Measurements from ENCODE around the gene RNF214.
"Not testable (repeated sequence)": the region's sequence is repeated elsewhere in the genome, so short reads cannot be mapped to it uniquely, and the experiment has no call there.

Gene RNF214

DNA sequence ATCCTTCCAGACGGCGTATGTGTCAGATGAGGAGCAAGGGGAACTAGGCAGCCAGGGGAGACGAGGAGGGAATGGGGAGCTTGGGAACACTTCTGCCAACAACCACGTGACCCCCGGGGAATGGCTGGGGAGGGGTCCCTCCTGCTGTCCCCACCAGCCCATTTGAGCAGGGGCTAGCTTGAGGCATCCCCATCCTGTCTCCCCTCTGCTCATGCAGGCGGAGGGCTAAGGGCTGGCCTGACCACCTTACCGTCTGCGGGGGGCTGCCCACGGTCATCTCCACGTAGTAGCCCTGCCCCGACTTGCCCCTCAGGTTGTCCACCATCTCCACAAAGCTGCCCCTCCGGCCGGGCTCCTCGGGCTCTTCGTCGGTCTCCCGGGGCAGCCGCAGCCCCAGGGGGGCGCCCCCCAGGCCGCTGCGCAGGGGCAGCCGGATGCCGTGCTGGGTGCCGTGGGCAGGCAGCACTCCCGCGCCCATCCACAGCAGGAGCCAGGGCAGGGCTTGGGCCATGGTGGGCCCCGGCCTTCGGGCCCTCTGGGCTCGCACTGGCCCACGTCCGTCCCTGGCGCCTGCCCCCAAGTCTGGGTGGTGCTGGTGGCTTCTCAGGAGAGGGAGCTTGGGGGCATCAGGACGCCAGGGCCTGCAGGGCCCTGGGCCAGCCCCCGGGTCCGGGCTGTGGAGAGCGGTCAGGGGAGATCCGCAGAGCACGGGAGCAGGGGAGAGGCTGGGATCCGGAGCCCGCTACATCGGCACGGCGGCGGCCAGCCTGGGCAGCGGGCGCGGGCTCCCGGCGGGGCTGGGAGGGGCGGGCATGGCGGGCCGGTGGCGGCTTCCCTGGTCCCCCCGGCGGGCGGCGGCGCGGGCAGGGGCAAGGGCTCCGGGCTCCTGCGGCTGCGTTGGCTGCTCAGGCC lies 83.1 kb downstream of the RNF214 start:
- no peak for DNase-seq (ENCODE audit: low read depth)

DNA sequence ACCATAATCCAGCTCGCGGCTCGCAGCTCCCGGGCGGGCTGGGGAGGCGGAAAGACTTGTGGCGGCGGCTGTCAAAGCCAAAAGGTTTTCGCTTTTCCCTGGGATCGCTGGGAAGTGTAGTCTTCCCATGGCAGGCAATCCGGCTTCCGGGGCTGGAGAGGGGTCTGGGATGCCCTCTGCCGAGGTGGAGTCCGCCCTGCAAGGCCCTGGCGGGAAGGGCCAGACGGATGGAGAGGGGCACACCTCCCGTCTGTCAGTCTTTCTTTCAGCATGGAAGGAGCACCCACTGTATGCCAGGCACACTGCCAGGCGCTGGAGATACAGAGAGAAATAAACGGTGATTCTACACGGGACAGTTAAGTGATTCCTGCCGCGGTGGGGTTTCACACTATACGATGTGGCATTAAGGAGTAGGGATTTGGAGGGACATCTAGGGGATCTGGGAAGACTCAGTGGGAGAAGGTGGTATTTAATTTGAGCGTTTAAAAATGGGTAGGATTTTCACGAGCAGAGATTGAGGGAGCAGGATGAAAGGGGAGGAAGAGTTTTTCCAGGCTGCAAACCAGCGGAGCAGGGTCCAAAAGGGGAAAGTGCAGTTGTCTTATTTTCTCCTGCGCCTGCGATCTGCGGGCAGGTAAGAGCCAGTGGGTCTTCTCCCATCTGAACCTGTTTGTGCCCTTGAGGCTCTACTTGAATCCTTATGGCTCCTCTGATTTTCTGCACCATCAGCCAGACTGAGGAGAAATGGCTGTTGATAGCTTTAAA lies 83.9 kb downstream of the RNF214 start, which contains the start of gene BACE1:
Gene BACE1 (minus strand): TSS at position 60 of the 765 bp plus-strand sequence. CDS start 461 bp downstream, outside the sequence.
- no peak for DNase-seq (ENCODE audit: low read depth)

DNA sequence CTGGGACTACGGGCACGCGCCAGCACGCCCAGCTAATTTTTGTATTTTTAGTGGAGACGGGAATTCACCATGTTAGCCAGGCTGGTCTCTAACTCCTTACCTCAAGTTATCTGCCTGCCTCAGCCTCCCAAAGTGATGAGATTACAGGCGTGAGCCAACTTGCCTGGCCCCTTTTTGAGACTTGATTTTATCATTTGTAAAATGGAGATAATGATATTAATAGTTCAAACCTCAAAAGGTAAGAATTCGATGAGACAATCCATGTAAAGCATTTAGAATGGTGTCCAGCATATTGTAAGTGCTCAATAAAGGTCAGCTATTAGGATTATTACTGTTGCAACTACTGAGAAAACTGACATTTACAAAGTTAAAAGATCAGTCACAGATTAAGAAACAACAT lies 86.3 kb downstream of the RNF214 start:
- no peak for DNase-seq (ENCODE audit: low read depth)

DNA sequence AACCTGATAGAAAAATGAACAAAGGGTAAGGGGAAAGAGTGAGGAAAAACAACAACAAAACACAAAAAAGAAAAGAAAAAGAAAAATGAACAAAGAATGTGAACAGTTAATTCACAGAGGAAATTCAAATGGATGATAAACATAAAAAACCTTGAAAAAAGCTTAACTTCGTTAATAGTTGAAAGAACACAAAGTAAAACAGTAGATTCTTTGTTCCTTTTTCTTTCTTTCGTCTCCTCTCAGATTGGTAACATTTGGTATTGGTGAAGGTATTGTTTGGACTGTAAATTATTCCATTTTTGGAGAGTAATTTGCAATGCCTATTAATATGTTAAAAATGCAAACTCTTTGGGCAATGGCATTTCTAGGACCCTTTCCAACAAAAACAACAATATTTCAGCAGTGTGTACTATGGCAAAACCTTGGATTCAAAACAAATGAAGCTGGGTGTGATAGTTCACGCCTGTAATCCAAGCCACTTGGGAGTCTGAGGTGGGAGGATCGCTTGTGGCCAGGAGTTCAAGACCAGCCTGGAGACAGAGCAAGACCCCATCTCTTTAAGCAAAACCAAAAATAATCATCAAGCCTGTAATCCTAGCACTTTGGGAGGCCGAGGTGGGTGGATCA lies 86.9 kb downstream of the RNF214 start:
- no peak for DNase-seq (ENCODE audit: low read depth)

DNA sequence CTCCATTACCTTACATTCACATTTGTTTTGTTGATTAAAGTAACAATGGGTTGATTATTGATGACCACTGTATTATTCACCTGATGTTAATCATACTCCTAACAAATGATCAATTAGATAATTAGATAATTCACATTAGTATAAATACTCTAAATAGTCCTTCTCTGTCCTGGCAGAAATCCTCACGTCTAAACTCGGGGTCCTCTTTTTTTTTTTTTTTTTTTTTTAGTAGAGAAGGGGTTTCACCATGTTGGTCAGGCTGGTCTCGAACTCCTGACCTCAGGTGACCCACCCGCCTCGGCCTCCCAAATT lies 94.7 kb downstream of the RNF214 start:
- not testable (repeated sequence) for DNase-seq (ENCODE audit: low read depth)

DNA sequence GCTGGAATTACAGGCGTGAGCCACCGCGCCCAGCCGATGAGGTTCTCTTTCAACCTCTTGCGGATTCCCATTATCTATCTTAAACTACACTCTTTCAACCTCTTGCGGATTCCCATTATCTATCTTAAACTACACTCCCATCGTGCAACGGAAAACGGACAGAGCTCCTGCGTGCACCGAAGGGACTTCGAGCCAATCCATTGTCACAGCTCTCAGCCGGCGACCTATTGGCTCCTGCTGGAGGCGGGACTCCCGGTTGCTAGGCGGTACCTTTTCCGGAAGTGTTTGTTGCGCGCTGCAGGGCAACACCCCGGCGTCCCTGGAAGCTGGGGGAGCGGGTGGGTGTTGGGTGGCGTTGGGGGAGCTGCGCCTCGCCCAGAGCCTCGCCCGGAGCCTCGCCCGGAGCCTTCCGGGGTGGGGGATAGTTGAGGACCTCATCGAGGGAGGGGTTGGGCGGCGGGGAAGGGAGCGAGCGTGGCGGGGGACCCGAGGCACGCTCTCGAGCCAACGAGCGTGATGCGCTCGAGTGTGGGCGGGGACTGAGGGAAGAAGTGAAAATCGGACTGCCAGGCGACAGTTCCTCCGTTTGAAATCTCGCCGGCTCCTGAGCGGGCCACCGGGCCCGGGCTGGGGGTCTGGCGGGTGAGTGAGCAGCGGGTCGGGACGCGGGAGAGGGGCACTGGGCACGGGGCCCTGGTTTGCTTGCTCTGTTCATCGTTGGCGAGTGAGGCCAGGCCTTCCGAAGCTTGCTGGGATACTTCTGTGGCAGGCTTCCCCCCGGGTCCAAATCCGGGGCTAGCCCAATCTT lies 95.3 kb downstream of the RNF214 start, which contains the start of gene CEP164:
Gene CEP164 (plus strand): TSS at position 288 of the 808 bp plus-strand sequence. CDS start 10,733 bp downstream, outside the sequence.
- peak; percentile 90 for DNase-seq (ENCODE audit: low read depth)

DNA sequence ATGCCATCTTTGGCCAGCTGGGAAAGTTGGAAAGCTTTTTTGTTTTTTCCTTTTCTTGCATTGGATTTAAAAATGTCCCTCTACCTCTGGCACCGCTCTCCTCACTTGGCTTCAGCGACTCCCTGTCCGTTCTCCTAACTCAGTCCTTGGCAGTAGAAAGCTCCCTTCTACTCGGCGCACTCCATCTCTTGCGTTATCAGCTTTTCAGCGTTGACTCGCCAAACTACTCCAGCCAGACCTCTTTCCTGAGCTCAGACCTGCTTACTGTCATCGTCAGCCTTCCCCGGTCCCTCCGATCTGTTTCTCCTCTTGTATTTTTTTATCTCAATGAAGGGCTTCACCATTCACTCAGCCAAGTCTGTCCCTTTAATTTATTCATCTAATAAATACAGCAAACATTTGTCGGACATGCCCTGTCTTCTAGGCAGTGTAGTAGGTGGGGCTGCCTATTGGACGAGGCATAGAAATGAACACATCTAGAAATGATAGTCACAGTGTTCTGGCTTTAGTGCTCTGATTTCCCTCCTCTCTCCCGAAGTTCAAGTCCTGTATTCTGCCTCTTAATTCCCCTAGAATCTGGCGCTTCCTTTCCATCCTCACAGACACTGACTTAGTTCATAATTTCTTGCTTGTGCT lies 96.0 kb downstream of the RNF214 start:
- DNase-seq (ENCODE audit: low read depth): no peak

DNA sequence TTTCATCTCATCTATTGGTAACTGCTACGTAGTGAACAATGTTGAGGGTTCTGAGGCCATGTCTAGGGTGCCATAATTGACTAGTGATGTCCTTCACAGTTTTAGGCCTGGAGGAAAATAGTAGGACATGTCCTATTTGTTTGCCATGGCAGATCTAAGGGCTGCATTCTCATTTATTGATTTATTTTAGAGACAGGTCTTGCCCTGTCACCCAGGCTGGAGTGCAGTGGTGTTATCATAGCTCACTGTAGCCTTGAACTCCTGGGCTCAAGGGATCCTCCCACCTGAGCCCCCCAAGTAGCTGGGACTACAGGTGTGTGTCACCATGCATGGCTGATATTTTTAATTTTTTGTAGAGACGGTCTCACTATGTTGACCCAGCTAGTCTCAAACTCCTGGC lies 100.4 kb downstream of the RNF214 start:
- DNase-seq (ENCODE audit: low read depth): no peak

DNA sequence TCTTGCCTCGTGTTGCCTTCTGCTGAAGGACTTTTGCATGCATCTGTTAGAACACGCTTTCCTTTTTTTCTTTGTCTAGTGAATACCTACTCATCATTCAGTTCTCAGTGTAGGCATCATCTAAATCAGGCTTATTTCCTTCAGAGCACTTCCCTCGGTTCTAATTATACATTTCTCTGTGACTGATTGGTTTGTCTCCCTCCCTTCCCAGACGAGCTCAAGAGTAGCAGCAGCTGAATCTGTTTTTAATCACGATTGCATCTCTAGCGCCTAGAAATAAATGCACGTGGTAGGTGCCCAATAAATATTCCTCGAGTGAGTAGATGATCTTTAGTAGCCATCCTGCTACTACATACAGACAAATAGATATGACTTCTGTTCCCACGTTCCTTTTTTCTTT lies 101.4 kb downstream of the RNF214 start:
- no peak for DNase-seq (ENCODE audit: low read depth)

DNA sequence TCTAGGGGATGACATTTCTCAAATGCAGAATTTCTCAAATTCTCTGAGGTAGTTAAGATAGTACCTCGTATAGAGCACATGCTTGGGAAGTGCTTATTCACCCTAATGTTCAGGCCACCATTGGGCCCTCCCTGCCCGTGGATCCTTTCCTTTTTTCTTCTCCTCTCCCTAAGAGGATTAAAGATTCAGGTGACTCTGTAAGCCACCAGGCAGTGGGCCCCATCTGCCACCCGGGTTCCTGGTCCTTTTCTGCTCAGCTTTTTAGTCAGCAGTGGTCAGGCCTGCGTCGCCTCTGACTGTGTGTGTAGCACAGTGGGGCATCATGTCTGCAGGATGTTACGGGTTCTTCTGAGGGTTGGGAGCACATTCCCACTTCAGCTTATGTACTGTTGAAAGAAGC lies 102.4 kb downstream of the RNF214 start:
- DNase-seq (ENCODE audit: low read depth): no peak

DNA sequence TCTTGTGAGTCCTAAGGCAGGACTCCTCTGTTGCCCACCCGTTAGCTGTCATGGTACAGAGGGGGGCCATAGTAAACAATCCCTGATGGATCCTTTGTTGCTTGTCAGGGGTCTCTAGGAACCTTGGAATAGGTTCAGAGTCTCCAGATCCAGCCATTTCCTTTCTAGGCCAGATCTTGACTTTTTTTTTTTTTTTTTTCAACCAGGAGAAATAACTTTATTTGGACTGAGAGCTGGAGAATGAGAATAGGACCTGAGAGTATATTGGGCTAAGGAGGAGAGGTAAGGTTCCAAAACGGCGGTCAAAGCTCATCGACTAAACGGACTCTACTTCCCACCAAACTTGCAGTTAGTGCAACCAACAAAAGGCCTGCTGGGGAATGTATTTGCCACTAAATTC lies 102.9 kb downstream of the RNF214 start:
- no peak for DNase-seq (ENCODE audit: low read depth)

Data from activated T-cell treated with anti-CD3 and anti-CD28 coated beads for 24 hours (primary cell).